ENCODE results near the gene SSH2. TPM values are rescaled to one million over a fixed set of nuclear protein-coding genes. Genes with fewer than 3 reads are reported as not detected.

SSH2 gene
- total RNA-seq, 1 experiment from 2014 or later: 8.5 TPM

- no peak for TF ChIP-seq EZH2phosphoT487 (IDR thresholded peaks at IDR 0.05; ENCODE audit: borderline replicate concordance, low read length)
- TF ChIP-seq CTCF (conservative IDR thresholded peaks at IDR 0.05; ENCODE audit: low read depth, low read length): no peak
- TF ChIP-seq EZH2 (IDR thresholded peaks at IDR 0.05; ENCODE audit: low read length, unreplicated experiment): no peak
- H2AFZ ChIP-seq (ENCODE audit: low read length): no peak overlapping the region
- H3F3A ChIP-seq (ENCODE audit: low read length, unreplicated experiment): no peaks in the 10 kb centered on the region
- ChIA-PET CTCF (no interaction called here), POLR2A (ENCODE audit: unreplicated experiment) (interaction anchor here (0.6 kb wide), 1 partner anchor 1805 kb away, joined by 3 read pairs; no protein-coding TSS in a partner anchor)
- H3K4me2 ChIP-seq (ENCODE audit: low read length): no peak overlapping the region
- H4K20me1 ChIP-seq (ENCODE audit: low read length): no peaks in the 10 kb centered on the region
- no peaks in the 10 kb centered on the region for H3K9me3 ChIP-seq (ENCODE audit: low read length)
- DNase-seq: no peak
- BruUV-seq (replicated peaks): no TSS peak
- no peak overlapping the region for H3K4me3 ChIP-seq (ENCODE audit: low read length)
- H3K27ac ChIP-seq (ENCODE audit: low read length): no peak overlapping the region
- no peak for ATAC-seq
- no peaks in the 10 kb centered on the region for H3K79me2 ChIP-seq (ENCODE audit: low read length)
- H3K27me3 ChIP-seq (ENCODE audit: low read length): no peaks in the 10 kb centered on the region
- H3K36me3 ChIP-seq (ENCODE audit: low read depth, low read length): no peaks in the 10 kb centered on the region
- H3K9ac ChIP-seq (ENCODE audit: low read length): no peak overlapping the region
- no peaks in the 10 kb centered on the region for H3K9me2 ChIP-seq (replicated peaks; ENCODE audit: low read length)
- intact Hi-C loops (cut with micrococcal nuclease): no loop called here
- H3K4me1 ChIP-seq (ENCODE audit: insufficient read depth, low read length): no peaks in the 10 kb centered on the region
Measured at GRCh38 chr17:29846298-29846697, 83.7 kb downstream of the SSH2 start.

- Histone ChIP-seq H3K27me3 (ENCODE audit: low read length) (no peaks in the 10 kb centered on the region), H3K9me3 (ENCODE audit: low read length) (no peaks in the 10 kb centered on the region)
Measured at GRCh38 chr17:29844339-29845048, 85.5 kb downstream of the SSH2 start.

More at GRCh38 chr17:29844339-29845048, 85.5 kb downstream of the SSH2 start:
- no peaks in the 10 kb centered on the region for H3F3A ChIP-seq (ENCODE audit: low read length, unreplicated experiment)
- no peaks in the 10 kb centered on the region for H3K79me2 ChIP-seq (ENCODE audit: low read length)
- no peak overlapping the region for H2AFZ ChIP-seq (ENCODE audit: low read length)
- ATAC-seq: no peak
- no TSS peak for BruUV-seq (replicated peaks)
- no peaks in the 10 kb centered on the region for H3K36me3 ChIP-seq (ENCODE audit: low read depth, low read length)
- TF ChIP-seq EZH2 (IDR thresholded peaks at IDR 0.05; ENCODE audit: low read length, unreplicated experiment): no peak
- no peak for TF ChIP-seq CTCF (conservative IDR thresholded peaks at IDR 0.05; ENCODE audit: low read depth, low read length)
- no peak for TF ChIP-seq EZH2phosphoT487 (IDR thresholded peaks at IDR 0.05; ENCODE audit: borderline replicate concordance, low read length)
- no peaks in the 10 kb centered on the region for H3K9me2 ChIP-seq (replicated peaks; ENCODE audit: low read length)
- no peak overlapping the region for H3K4me3 ChIP-seq (ENCODE audit: low read length)
- no peak overlapping the region for H3K27ac ChIP-seq (ENCODE audit: low read length)
- CTCF ChIA-PET: no interaction called here
- no peaks in the 10 kb centered on the region for H4K20me1 ChIP-seq (ENCODE audit: low read length)
- no peak overlapping the region for H3K9ac ChIP-seq (ENCODE audit: low read length)
- H3K4me2 ChIP-seq (ENCODE audit: low read length): no peak overlapping the region
- intact Hi-C loops (cut with micrococcal nuclease): no loop called here
- H3K4me1 ChIP-seq (ENCODE audit: insufficient read depth, low read length): no peaks in the 10 kb centered on the region
- no peak for DNase-seq
- POLR2A ChIA-PET (ENCODE audit: unreplicated experiment): no interaction called here

Data from PC-3 (cell line).